ENCODE results near the gene RAB6D. TPM values are rescaled to one million over a fixed set of nuclear protein-coding genes. Genes with fewer than 3 reads are reported as not detected.
"Not testable (repeated sequence)": the region's sequence is repeated elsewhere in the genome, so short reads cannot be mapped to it uniquely, and the experiment has no call there.

RAB6D gene
- total and polyA plus RNA-seq, 4 donors = not detected

- H3K27me3 ChIP-seq (ENCODE audit: control insufficient read depth in 1 of 2, insufficient read depth in 2 of 2, low read length in 1 of 2); H3K27ac ChIP-seq (ENCODE audit: low read depth in 1 of 2, low read length in 2 of 2); H3K36me3 ChIP-seq (ENCODE audit: control insufficient read depth in 1 of 2, insufficient read depth in 2 of 2, low read length in 1 of 2); H3K9me3 ChIP-seq (ENCODE audit: control insufficient read depth, low read length); H3K4me3 ChIP-seq (ENCODE audit: low read length in 2 of 2); intact Hi-C loops (cut with DNase I); DNase-seq; ATAC-seq (ENCODE audit: low FRiP score); H3K4me1 ChIP-seq (ENCODE audit: control insufficient read depth in 1 of 2, insufficient read depth in 2 of 2, low read length in 2 of 2): not testable (repeated sequence)
- WGBS, 2 donors = 91 to 95% methylated on average over 1 of the region's 1 CpG
Measured at GRCh38 chr2:131373111-131373510, 9.1 kb upstream of the RAB6D start.

GRCh38 chr2:131369954-131370353 is 6.0 kb upstream of the RAB6D start:
- H3K4me3 ChIP-seq (ENCODE audit: low read length in 2 of 2) = no peak overlapping the region
- 90 to 93% methylated on average over 6 of the region's 6 CpGs for WGBS, 2 donors
- intact Hi-C loops (cut with DNase I) = no loop called here
- no peaks in the 10 kb centered on the region for H3K27me3 ChIP-seq (ENCODE audit: control insufficient read depth in 1 of 2, insufficient read depth in 2 of 2, low read length in 1 of 2)
- no peaks in the 10 kb centered on the region for H3K9me3 ChIP-seq (ENCODE audit: control insufficient read depth, low read length)
- H3K4me1 ChIP-seq (ENCODE audit: control insufficient read depth in 1 of 2, insufficient read depth in 2 of 2, low read length in 2 of 2) = no peaks in the 10 kb centered on the region
- no peak for DNase-seq
- H3K27ac ChIP-seq (ENCODE audit: low read depth in 1 of 2, low read length in 2 of 2) = no peak overlapping the region
- no peaks in the 10 kb centered on the region for H3K36me3 ChIP-seq (ENCODE audit: control insufficient read depth in 1 of 2, insufficient read depth in 2 of 2, low read length in 1 of 2)
- ATAC-seq (ENCODE audit: low FRiP score) = no peak

GRCh38 chr2:131368493-131369066 is 4.6 kb upstream of the RAB6D start:
- H3K36me3 ChIP-seq (ENCODE audit: control insufficient read depth in 1 of 2, insufficient read depth in 2 of 2, low read length in 1 of 2); H3K4me1 ChIP-seq (ENCODE audit: control insufficient read depth in 1 of 2, insufficient read depth in 2 of 2, low read length in 2 of 2); ATAC-seq (ENCODE audit: low FRiP score); H3K27ac ChIP-seq (ENCODE audit: low read depth in 1 of 2, low read length in 2 of 2); intact Hi-C loops (cut with DNase I); H3K9me3 ChIP-seq (ENCODE audit: control insufficient read depth, low read length); H3K27me3 ChIP-seq (ENCODE audit: control insufficient read depth in 1 of 2, insufficient read depth in 2 of 2, low read length in 1 of 2); H3K4me3 ChIP-seq (ENCODE audit: low read length in 2 of 2); DNase-seq: not testable (repeated sequence)
- 88 to 90% methylated on average over 6 to 8 of the region's 9 CpGs for WGBS, 2 donors

- Histone ChIP-seq H3K9me3 (ENCODE audit: control insufficient read depth, low read length) (no peaks in the 10 kb centered on the region), H3K27me3 (ENCODE audit: control insufficient read depth in 1 of 2, insufficient read depth in 2 of 2, low read length in 1 of 2) (no peaks in the 10 kb centered on the region), H3K4me1 (ENCODE audit: control insufficient read depth in 1 of 2, insufficient read depth in 2 of 2, low read length in 2 of 2) (no peaks in the 10 kb centered on the region), H3K4me3 (ENCODE audit: low read length in 2 of 2) (no peak overlapping the region), H3K36me3 (ENCODE audit: control insufficient read depth in 1 of 2, insufficient read depth in 2 of 2, low read length in 1 of 2) (no peaks in the 10 kb centered on the region), H3K27ac (ENCODE audit: low read depth in 1 of 2, low read length in 2 of 2) (no peak overlapping the region)
- intact Hi-C loops (cut with DNase I) = no loop called here
- ATAC-seq (ENCODE audit: low FRiP score) = no peak
- 83 to 88% methylated on average over 7 of the region's 7 CpGs for WGBS, 2 donors
- DNase-seq = peak in 1 of 2 donors; percentile 42
Measured at GRCh38 chr2:131367352-131367751, 3.4 kb upstream of the RAB6D start.

GRCh38 chr2:131366643-131367042 is 2.7 kb upstream of the RAB6D start:
- intact Hi-C loops (cut with DNase I) = no loop called here
- 86% methylated on average over 6 of the region's 6 CpGs for WGBS, 2 donors
- H3K4me3 ChIP-seq (ENCODE audit: low read length in 2 of 2) = no peak overlapping the region
- H3K36me3 ChIP-seq (ENCODE audit: control insufficient read depth in 1 of 2, insufficient read depth in 2 of 2, low read length in 1 of 2) = no peaks in the 10 kb centered on the region
- no peaks in the 10 kb centered on the region for H3K9me3 ChIP-seq (ENCODE audit: control insufficient read depth, low read length)
- no peak overlapping the region for H3K27ac ChIP-seq (ENCODE audit: low read depth in 1 of 2, low read length in 2 of 2)
- DNase-seq (peak in 1 of 2 donors; percentile 58), ATAC-seq (ENCODE audit: low FRiP score) (no peak)
- H3K27me3 ChIP-seq (ENCODE audit: control insufficient read depth in 1 of 2, insufficient read depth in 2 of 2, low read length in 1 of 2) = no peaks in the 10 kb centered on the region
- no peaks in the 10 kb centered on the region for H3K4me1 ChIP-seq (ENCODE audit: control insufficient read depth in 1 of 2, insufficient read depth in 2 of 2, low read length in 2 of 2)

- no peaks in the 10 kb centered on the region for H3K27me3 ChIP-seq (ENCODE audit: control insufficient read depth in 1 of 2, insufficient read depth in 2 of 2, low read length in 1 of 2)
- no peak overlapping the region for H3K4me3 ChIP-seq (ENCODE audit: low read length in 2 of 2)
- H3K36me3 ChIP-seq (ENCODE audit: control insufficient read depth in 1 of 2, insufficient read depth in 2 of 2, low read length in 1 of 2) = no peaks in the 10 kb centered on the region
- no peaks in the 10 kb centered on the region for H3K9me3 ChIP-seq (ENCODE audit: control insufficient read depth, low read length)
- no peak overlapping the region for H3K27ac ChIP-seq (ENCODE audit: low read depth in 1 of 2, low read length in 2 of 2)
- ATAC-seq (ENCODE audit: low FRiP score) (no peak), DNase-seq (no peak)
- intact Hi-C loops (cut with DNase I) = no loop called here
- H3K4me1 ChIP-seq (ENCODE audit: control insufficient read depth in 1 of 2, insufficient read depth in 2 of 2, low read length in 2 of 2) = no peaks in the 10 kb centered on the region
- WGBS, 2 donors = 92 to 94% methylated on average over 6 of the region's 6 CpGs
Measured at GRCh38 chr2:131365452-131365851, 1.5 kb upstream of the RAB6D start.

GRCh38 chr2:131363213-131363612 is 755 bp downstream of the RAB6D start:
- ATAC-seq (ENCODE audit: low FRiP score); DNase-seq; H3K27me3 ChIP-seq (ENCODE audit: control insufficient read depth in 1 of 2, insufficient read depth in 2 of 2, low read length in 1 of 2); H3K36me3 ChIP-seq (ENCODE audit: control insufficient read depth in 1 of 2, insufficient read depth in 2 of 2, low read length in 1 of 2); H3K4me3 ChIP-seq (ENCODE audit: low read length in 2 of 2); H3K4me1 ChIP-seq (ENCODE audit: control insufficient read depth in 1 of 2, insufficient read depth in 2 of 2, low read length in 2 of 2); H3K9me3 ChIP-seq (ENCODE audit: control insufficient read depth, low read length); intact Hi-C loops (cut with DNase I); H3K27ac ChIP-seq (ENCODE audit: low read depth in 1 of 2, low read length in 2 of 2): not testable (repeated sequence)
- 2% methylated on average over 3 of the region's 12 CpGs for WGBS, 2 donors

- H3K4me1 ChIP-seq (ENCODE audit: control insufficient read depth in 1 of 2, insufficient read depth in 2 of 2, low read length in 2 of 2); intact Hi-C loops (cut with DNase I); ATAC-seq (ENCODE audit: low FRiP score); H3K27ac ChIP-seq (ENCODE audit: low read depth in 1 of 2, low read length in 2 of 2); DNase-seq; H3K27me3 ChIP-seq (ENCODE audit: control insufficient read depth in 1 of 2, insufficient read depth in 2 of 2, low read length in 1 of 2); H3K9me3 ChIP-seq (ENCODE audit: control insufficient read depth, low read length); H3K4me3 ChIP-seq (ENCODE audit: low read length in 2 of 2); H3K36me3 ChIP-seq (ENCODE audit: control insufficient read depth in 1 of 2, insufficient read depth in 2 of 2, low read length in 1 of 2): not testable (repeated sequence)
- 66 to 68% methylated on average over 4 of the region's 4 CpGs for WGBS, 2 donors
Measured at GRCh38 chr2:131361773-131362172, 2.2 kb downstream of the RAB6D start.

GRCh38 chr2:131353167-131353697 is 10.7 kb downstream of the RAB6D start:
- H3K27me3 ChIP-seq (ENCODE audit: control insufficient read depth in 1 of 2, insufficient read depth in 2 of 2, low read length in 1 of 2); H3K27ac ChIP-seq (ENCODE audit: low read depth in 1 of 2, low read length in 2 of 2); H3K4me3 ChIP-seq (ENCODE audit: low read length in 2 of 2); ATAC-seq (ENCODE audit: low FRiP score); H3K4me1 ChIP-seq (ENCODE audit: control insufficient read depth in 1 of 2, insufficient read depth in 2 of 2, low read length in 2 of 2); intact Hi-C loops (cut with DNase I); H3K9me3 ChIP-seq (ENCODE audit: control insufficient read depth, low read length); DNase-seq; H3K36me3 ChIP-seq (ENCODE audit: control insufficient read depth in 1 of 2, insufficient read depth in 2 of 2, low read length in 1 of 2): not testable (repeated sequence)
- 8 to 33% methylated on average over 1 to 29 of the region's 46 CpGs for WGBS, 2 donors

Measured in aorta (tissue), 5 donors.